Measurements from ENCODE around the gene APOL3.
"Not testable (repeated sequence)": the region's sequence is repeated elsewhere in the genome, so short reads cannot be mapped to it uniquely, and the experiment has no call there.

APOL3 gene, protein sequence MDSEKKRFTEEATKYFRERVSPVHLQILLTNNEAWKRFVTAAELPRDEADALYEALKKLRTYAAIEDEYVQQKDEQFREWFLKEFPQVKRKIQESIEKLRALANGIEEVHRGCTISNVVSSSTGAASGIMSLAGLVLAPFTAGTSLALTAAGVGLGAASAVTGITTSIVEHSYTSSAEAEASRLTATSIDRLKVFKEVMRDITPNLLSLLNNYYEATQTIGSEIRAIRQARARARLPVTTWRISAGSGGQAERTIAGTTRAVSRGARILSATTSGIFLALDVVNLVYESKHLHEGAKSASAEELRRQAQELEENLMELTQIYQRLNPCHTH

DNA sequence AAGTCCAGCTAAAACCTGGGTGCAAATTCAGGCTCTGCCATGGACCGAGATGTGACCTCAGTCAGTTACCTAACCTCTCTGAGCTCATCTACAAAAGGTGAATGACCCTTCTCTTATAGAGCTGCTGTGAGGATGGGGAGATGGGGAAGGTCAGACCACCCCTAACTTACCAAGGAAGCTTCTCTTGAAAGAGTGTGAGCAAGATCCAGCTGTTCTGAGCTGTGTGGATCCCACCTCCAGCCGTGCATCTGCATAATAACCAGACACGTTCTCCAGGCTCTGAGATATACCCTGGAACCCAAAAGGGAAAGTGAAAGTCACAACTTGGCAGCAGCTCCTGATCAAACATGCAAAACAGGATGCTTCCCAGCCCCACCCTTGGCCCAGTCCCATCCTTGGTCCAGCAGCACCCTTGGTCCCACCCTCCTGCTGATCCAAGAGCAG lies at the start of gene APOL3:
TSS of gene APOL3 (minus strand) at position 257 of the 444 bp plus-strand sequence. CDS start 11,700 bp downstream, outside the sequence.
- Histone ChIP-seq H3K4me1 (ENCODE audit: insufficient read depth, low read length) (peaks cover 16% of the 10 kb centered on the region), H3K9me3 (ENCODE audit: control insufficient read depth, insufficient read depth, low read length) (no peaks in the 10 kb centered on the region), H3K9ac (ENCODE audit: low read depth, low read length) (no peak within 1 kb of the TSS), H3K36me3 (ENCODE audit: insufficient read depth, low read length) (no peaks in the 10 kb centered on the region)

DNA sequence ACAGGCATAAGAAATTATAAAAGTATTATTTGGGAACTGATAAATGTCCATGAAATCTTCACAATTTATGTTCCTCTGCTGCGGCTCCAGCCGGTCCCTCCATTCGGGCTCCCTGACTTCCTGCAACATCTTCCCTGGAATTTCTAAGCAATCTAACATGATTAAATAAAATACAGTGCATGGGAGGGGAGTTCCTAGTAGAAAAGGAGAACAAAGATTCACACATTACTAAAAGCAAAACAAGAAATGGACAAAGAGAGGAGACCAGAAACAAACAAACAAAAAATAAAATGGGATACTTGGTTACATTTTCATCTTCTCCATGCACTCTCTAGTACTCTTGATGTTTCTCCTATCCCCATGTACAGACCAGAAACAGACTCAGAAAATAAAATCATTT lies 49.7 kb upstream of the APOL3 start:
- H3K9me3 ChIP-seq (ENCODE audit: control insufficient read depth, insufficient read depth, low read length): peaks cover 4% of the 10 kb centered on the region; the same call in 1 of the 2 replicates
- no peak overlapping the region for H3K9ac ChIP-seq (ENCODE audit: low read depth, low read length)
- H3K36me3 ChIP-seq (ENCODE audit: insufficient read depth, low read length): no peaks in the 10 kb centered on the region
- H3K4me1 ChIP-seq (ENCODE audit: insufficient read depth, low read length): no peaks in the 10 kb centered on the region

DNA sequence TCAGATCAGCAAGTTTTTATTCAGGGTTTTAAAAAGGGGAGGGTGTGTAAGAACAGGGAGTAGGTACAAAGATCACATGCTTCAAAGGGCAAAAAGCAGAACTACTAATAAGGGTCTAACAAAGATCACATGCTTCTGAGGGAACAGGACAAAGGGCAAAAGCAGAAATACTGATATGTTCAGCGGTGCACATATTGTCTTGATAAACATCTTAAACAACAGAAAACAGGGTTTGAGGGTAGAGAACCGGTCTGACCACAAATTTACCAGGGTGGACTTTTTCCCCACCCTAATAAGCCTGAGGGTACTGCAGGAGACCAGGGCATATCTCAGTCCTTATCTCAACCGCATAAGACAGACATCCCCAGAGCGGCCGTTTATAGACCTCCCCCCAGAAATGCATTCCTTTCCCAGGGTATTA lies 48.9 kb upstream of the APOL3 start:
- not testable (repeated sequence) for H3K36me3 ChIP-seq (ENCODE audit: insufficient read depth, low read length); H3K9me3 ChIP-seq (ENCODE audit: control insufficient read depth, insufficient read depth, low read length)

DNA sequence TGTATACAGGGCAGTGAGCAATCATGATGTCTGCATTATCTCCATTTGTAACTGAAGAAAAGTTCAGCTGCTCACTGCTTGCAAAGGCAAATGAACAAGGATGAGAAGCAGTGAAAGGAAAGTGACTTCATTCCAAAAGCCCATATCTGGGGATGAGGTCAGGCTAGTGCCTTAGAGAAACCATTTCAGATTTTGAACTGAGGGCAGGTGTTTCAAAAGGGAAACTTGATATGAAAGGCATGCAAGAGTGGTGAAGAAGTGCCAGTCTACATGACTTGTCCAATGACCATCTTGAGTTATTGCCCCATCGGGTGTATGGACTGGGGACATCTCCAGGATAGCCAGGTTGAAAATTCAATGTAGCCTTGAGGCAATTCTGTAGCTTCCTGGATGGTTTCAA lies 48.4 kb upstream of the APOL3 start:
- Histone ChIP-seq H3K36me3 (ENCODE audit: insufficient read depth, low read length) (no peaks in the 10 kb centered on the region), H3K9ac (ENCODE audit: low read depth, low read length) (no peak overlapping the region), H3K9me3 (ENCODE audit: control insufficient read depth, insufficient read depth, low read length) (peaks cover 4% of the 10 kb centered on the region; the same call in 1 of the 2 replicates), H3K4me1 (ENCODE audit: insufficient read depth, low read length) (no peaks in the 10 kb centered on the region; the same call in 1 of the 2 replicates)

More for the DNA sequence above, 48.9 kb upstream of the APOL3 start:
- H3K9ac ChIP-seq (ENCODE audit: low read depth, low read length); H3K4me1 ChIP-seq (ENCODE audit: insufficient read depth, low read length): not testable (repeated sequence)

DNA sequence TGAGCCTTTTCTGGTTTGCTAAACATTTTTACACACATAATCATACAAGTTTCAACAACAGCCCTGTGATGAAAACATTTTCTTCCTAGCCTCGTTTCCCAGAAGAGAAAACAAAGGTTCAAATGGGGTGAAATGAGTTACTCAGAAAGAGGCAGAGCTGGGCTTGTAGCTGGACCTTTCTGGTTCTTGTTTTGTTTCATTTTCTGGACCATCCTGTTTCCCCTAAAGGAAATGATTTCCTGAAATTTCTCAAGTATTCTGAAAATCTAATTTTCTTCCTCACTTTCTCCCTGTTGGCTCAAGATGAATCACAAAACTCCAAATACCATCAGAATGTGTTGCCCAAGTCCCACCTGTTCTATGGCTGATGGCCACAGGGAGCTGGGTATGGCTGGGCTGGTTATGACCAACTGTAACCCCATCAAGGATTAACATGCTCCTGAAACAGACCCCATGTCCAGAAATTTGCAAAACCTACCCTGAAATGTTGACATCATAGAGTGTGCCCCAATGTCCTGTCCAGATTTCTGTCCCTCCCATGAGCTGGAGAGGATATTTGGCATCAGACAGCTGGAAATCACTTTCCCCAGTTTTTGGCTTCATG lies 47.7 kb upstream of the APOL3 start:
- Histone ChIP-seq H3K9me3 (ENCODE audit: control insufficient read depth, insufficient read depth, low read length) (peaks cover 4% of the 10 kb centered on the region; the same call in 1 of the 2 replicates), H3K4me1 (ENCODE audit: insufficient read depth, low read length) (no peaks in the 10 kb centered on the region; the same call in 1 of the 2 replicates), H3K9ac (ENCODE audit: low read depth, low read length) (no peak overlapping the region), H3K36me3 (ENCODE audit: insufficient read depth, low read length) (no peaks in the 10 kb centered on the region)

DNA sequence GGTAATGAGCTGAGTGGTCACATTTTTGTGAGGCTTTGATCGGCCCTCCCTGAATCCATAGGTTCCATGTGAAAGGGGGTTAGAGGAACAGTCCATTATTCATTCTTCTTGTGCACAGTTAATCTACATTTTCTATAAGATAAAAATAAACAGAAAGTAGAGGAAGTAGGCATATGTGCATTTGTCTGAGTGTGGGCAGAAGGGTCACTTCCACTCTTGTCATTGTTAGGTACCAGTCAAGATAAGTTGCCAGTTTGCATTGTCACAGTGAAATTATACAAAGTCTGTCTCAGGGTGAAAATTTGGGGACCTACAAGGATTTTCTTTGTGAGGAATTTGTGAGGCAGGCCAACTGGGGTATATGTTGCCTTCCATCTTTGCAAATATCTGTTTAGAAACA lies 45.7 kb upstream of the APOL3 start:
- no peaks in the 10 kb centered on the region for H3K36me3 ChIP-seq (ENCODE audit: insufficient read depth, low read length)
- H3K4me1 ChIP-seq (ENCODE audit: insufficient read depth, low read length): no peaks in the 10 kb centered on the region; the same call in 1 of the 2 replicates
- peaks cover 4% of the 10 kb centered on the region; the same call in 1 of the 2 replicates for H3K9me3 ChIP-seq (ENCODE audit: control insufficient read depth, insufficient read depth, low read length)
- no peak overlapping the region for H3K9ac ChIP-seq (ENCODE audit: low read depth, low read length)

DNA sequence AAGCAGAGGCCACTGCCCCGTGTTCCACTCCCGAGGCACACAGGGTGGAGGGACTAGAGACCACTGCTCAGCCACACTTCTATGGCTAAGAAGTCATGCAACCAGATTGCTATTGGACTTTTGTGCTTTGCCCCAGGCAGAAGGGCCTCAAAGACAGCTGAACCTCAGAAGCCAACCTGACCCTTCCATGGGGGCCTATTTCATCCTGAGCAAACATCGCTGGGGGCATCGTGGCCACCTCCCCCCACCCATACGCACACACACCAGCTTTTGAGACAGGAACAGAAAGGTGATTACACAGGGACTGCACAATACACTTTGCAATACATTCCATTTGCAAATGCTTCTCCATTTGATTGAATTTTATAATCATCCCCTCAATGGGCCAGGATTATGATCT lies 45.0 kb upstream of the APOL3 start:
- not testable (repeated sequence) for H3K4me1 ChIP-seq (ENCODE audit: insufficient read depth, low read length); H3K36me3 ChIP-seq (ENCODE audit: insufficient read depth, low read length); H3K9me3 ChIP-seq (ENCODE audit: control insufficient read depth, insufficient read depth, low read length); H3K9ac ChIP-seq (ENCODE audit: low read depth, low read length)

DNA sequence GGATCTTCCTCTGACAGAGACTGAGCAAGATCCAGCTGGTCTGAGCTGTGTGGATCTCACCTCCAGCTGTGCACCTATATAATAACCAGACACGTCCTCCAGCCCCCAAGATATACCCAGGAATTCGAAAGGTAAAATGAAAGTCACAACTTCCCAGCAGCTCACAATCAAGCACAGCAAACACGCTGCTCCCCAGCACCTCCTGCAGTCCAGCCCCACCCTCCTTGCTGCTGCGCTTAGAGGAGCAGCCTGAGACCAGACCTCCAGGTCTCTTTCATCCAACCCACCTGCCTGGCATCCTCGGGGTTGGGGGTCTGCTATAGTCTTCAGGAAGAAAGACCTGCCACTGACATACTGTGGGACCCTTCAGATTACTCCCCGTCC lies 44.1 kb upstream of the APOL3 start:
- H3K9me3 ChIP-seq (ENCODE audit: control insufficient read depth, insufficient read depth, low read length): peaks cover 4% of the 10 kb centered on the region; the same call in 1 of the 2 replicates
- no peaks in the 10 kb centered on the region for H3K36me3 ChIP-seq (ENCODE audit: insufficient read depth, low read length)
- H3K4me1 ChIP-seq (ENCODE audit: insufficient read depth, low read length): no peaks in the 10 kb centered on the region; the same call in 1 of the 2 replicates
- H3K9ac ChIP-seq (ENCODE audit: low read depth, low read length): no peak overlapping the region

DNA sequence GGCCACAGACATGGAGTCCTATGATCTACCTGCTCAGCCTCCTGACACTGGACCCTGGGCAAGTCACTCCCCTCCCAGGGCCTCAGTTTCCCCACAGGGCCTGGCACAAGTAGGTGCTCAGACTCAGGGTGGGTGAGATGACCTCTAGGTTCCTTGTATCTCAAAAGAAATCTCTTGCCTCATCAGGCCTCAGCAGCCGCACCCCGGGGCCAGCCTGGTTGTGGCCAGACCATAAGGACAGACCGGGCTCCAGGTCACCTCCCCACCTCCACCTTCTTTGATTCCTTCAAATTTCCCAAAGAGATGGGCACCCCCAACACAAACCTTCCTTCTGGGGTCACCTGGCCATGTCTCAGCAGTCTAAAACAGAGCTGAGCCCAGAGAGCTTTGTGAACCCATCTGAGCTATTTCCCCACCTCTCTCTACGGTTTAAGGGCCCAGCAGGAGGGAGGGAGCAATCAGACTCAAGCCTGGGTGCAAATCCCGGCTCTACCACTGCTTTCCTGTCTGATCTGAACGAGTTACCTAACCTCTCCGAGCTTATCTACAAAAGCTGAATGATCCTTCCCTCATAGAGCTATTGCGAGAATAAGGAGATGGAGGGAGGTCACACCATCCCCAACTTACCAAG lies 43.6 kb upstream of the APOL3 start:
- H3K9me3 ChIP-seq (ENCODE audit: control insufficient read depth, insufficient read depth, low read length): peaks cover 4% of the 10 kb centered on the region; the same call in 1 of the 2 replicates
- no peak overlapping the region for H3K9ac ChIP-seq (ENCODE audit: low read depth, low read length)
- H3K36me3 ChIP-seq (ENCODE audit: insufficient read depth, low read length): no peaks in the 10 kb centered on the region
- H3K4me1 ChIP-seq (ENCODE audit: insufficient read depth, low read length): no peaks in the 10 kb centered on the region; the same call in 1 of the 2 replicates

DNA sequence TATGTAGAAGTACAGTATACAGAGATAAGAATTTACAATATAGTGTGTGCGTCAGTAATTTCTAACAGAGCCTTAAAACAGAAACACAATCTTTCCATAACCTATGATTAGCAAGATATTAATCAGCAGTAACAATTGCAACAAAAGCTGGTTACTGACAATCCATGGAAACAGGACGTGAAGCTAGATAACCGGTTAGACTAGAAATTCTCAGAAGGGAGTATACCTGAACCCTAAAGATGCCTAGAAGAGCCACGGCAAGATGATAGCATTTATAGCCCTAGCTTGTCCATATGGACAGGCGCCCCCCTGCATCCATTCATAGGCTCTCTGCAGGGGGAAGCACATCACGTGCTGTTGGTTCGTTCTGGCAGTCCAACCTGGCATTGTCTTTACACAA lies 42.9 kb upstream of the APOL3 start:
- H3K9me3 ChIP-seq (ENCODE audit: control insufficient read depth, insufficient read depth, low read length); H3K36me3 ChIP-seq (ENCODE audit: insufficient read depth, low read length); H3K9ac ChIP-seq (ENCODE audit: low read depth, low read length); H3K4me1 ChIP-seq (ENCODE audit: insufficient read depth, low read length): not testable (repeated sequence)

DNA sequence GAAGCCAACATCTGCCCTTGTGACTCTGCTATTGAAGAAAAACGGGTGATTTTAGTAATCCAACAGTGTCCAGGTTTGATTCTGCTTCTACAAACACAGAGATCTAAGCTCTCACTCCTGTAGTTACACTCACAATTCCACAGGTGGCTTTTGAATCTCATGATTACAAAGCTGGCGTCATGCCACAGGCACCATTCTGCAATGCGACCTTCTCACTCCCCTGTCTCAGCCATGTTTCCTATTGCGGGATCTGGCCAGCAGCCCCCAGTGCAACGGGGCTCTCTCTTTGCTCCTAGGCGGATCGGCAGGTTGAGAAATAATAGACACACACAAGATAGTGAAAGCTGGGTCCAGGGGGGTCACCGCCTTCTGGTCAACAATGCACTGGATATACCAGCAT lies 42.4 kb upstream of the APOL3 start:
- not testable (repeated sequence) for H3K36me3 ChIP-seq (ENCODE audit: insufficient read depth, low read length); H3K9ac ChIP-seq (ENCODE audit: low read depth, low read length); H3K4me1 ChIP-seq (ENCODE audit: insufficient read depth, low read length); H3K9me3 ChIP-seq (ENCODE audit: control insufficient read depth, insufficient read depth, low read length)

DNA sequence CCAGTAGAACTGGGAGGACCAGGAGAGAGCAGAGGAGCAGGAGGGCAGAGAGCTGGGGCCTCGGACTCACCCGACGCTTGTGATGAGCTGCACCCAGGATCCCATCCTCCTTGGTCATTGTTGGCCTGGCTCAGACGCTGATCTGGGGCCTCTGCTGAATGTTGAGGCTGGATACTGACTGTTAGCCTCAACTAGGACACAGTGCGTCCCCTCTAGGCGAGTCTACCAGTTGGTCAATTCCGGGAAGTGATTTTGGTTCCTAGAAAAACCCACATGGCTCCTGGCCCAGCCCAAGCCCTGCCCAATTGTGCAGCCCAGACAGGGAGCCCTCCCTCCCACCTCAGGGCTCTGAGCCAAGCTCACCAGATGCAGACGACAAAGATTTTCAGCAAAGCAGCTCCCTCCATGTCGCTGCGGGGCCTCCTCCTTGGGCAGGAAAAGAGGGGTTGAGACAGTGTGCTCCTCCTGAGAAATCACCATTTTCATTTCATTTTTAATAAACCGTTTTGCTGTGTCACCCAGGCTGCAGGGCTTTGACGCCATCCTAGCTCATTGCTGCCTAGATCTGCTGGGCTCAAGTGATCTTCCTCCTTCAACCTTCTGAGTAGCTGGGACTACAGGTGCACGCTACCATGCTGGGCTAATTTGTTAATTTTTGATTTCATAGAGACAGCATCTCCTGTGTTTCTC lies 41.2 kb upstream of the APOL3 start, which contains the start of gene APOL4:
TSS of gene APOL4 (minus strand) at position 180 of the 690 bp plus-strand sequence. CDS start at position 105, 75 bp downstream.
- no peak within 1 kb of the TSS for H3K9ac ChIP-seq (ENCODE audit: low read depth, low read length)
- no peaks in the 10 kb centered on the region for H3K36me3 ChIP-seq (ENCODE audit: insufficient read depth, low read length)
- no peaks in the 10 kb centered on the region for H3K9me3 ChIP-seq (ENCODE audit: control insufficient read depth, insufficient read depth, low read length)
- H3K4me1 ChIP-seq (ENCODE audit: insufficient read depth, low read length): peaks cover 8% of the 10 kb centered on the region

DNA sequence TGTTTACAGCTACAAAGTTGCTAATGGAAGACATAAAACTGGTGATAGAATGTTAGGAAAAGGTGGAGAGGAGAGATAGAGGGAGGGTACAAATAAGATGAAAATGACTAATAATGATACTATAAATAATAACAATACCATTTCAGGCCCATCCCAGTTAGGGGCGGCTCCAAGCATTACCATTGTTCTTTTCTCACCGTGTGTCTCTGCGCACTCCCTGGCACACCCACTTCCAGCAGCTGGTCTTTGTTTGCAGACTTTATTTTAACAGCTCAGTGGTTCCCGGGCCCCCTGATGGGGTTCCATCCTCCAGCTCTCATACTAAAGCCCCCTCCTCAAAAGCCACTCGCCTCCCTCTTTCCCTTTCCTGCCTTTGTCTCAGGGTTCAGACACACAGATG lies 40.5 kb upstream of the APOL3 start:
- not testable (repeated sequence) for H3K36me3 ChIP-seq (ENCODE audit: insufficient read depth, low read length); H3K9ac ChIP-seq (ENCODE audit: low read depth, low read length); H3K9me3 ChIP-seq (ENCODE audit: control insufficient read depth, insufficient read depth, low read length)
- peaks cover 15% of the 10 kb centered on the region for H3K4me1 ChIP-seq (ENCODE audit: insufficient read depth, low read length)

DNA sequence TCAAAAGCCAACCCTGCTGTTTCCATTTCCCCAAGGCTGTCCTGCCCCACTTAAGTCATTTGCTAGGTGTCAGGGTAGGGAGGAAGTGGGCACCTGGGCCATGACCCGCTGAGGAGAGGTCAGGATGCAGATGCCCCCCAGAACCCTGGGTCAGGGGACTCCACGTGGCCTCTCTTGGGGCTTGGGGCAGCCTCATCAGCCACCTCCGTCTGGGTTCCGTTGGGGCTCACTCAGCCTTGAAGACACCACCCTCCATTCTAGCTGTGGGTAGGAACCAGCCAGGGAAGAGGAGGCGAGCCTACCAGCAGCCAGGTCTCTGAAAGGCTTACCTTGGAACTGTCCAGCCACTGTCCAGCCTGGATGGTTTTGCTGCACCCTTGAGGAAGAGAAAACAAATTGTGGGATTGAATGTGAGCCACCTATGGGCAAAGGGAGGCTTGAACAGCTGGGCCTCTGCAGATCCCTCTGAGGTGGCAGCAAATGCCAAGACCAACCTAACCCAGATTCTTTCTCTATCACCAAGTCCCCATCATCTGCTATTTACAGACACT lies 38.5 kb upstream of the APOL3 start:
- H3K36me3 ChIP-seq (ENCODE audit: insufficient read depth, low read length): no peaks in the 10 kb centered on the region
- no peak overlapping the region for H3K9ac ChIP-seq (ENCODE audit: low read depth, low read length)
- no peaks in the 10 kb centered on the region for H3K9me3 ChIP-seq (ENCODE audit: control insufficient read depth, insufficient read depth, low read length)
- peaks cover 15% of the 10 kb centered on the region for H3K4me1 ChIP-seq (ENCODE audit: insufficient read depth, low read length)
